ENCODE results near the gene CYREN. TPM values are rescaled to one million over a fixed set of nuclear protein-coding genes. Genes with fewer than 3 reads are reported as not detected.

The CYREN gene
- total RNA-seq, 1 donor from 2014 or later = 26.9 TPM

DNA sequence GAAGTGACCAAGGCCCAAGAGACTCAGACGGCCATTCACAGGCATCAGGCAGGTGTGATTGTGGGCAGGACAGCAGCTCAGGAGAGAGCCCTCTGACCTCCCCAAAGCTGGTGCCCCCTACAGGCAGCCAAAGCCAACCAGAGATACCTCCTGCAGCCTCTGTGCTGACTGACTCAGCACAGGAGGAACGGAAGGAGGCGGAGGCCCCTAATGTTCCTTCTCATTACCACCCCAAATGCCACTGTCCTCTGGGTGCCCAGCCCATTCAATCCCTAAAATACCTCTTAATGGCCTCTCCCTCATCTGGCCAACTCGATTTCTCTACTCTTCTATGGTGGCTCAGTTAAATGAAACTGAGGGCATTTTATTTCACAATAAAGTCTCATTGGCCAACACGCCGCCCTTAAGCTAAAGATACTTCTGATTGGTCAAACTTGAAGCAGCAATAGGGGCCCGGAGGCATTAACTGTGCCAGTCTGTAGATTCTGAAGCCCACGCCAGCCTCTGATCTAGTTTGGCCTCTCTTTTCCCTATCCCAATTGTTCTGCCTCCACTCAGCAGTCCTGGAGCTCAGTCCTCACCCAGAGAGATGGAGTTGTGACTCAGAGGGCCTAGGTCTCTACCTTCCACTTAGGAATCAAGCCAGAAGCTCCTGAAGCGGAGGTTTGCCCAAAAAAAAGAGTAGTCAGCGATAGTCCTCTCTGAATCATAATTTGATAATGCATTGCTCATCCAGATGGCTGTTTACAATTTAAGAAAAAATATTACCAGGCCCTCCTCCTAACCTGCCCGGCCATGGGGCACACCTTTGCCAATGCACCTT is 1.2 kb downstream of the CYREN start:
- H3K36me3 Mint-ChIP-seq = peaks cover 26% of the 10 kb centered on the region
- DNase-seq (ENCODE audit: low spot score) = peak; percentile 46
- no peaks in the 10 kb centered on the region for H3K9me3 Mint-ChIP-seq

DNA sequence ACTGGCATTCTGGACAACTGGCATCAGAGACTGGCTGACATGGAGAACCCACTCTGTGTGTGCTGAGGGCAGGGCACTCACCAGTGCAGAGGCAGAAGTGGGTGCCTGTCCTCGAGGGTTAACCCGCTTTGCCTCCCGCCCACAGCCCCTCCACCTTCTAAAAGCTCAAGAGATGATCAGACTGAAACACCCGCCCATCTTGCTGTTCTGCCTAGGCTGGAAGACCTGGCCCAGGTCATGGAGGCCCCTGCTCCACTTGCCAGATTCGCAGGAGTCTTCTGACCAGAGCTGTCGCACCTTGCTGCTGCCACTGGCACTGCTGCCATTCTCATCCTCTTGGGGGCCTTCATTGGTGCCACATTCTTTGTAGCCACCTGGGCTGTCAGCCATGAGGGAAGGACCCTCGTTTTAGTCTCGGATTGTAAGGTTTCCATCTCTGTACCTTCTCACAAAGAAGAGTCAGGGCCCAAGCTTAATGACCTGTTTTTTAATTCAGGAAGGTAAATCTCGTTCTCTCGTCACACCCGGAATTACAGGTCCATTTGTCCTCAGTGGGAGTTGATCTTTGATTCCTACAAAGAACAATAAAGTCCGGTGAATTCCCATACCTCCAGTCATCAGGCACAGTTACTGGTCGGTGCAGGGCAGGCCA is 1.9 kb downstream of the CYREN start:
- H3K36me3 Mint-ChIP-seq = peaks cover 33% of the 10 kb centered on the region
- Histone ChIP-seq H3K27ac (no peak overlapping the region), H3K4me1 (peaks cover 5% of the 10 kb centered on the region), H3K36me3 (no peaks in the 10 kb centered on the region), H3K4me2 (peak overlapping the region; percentile 95), H3K4me3 (peak overlapping the region; percentile 70), H3K79me2 (ENCODE audit: low read depth) (peaks cover 26% of the 10 kb centered on the region), H4K20me1 (ENCODE audit: low read depth) (peaks cover 3% of the 10 kb centered on the region), H3K27me3 (no peaks in the 10 kb centered on the region), H3F3A (ENCODE audit: low read depth) (peaks cover 17% of the 10 kb centered on the region), H3K9me3 (ENCODE audit: low read depth) (no peaks in the 10 kb centered on the region), H2AFZ (replicated peaks) (no peak overlapping the region), H3K9ac (no peak overlapping the region)
- no peak for DNase-seq (ENCODE audit: low spot score)
- H3K4me3 Mint-ChIP-seq = peak overlapping the region; percentile 93
- no peak overlapping the region for H3K27ac Mint-ChIP-seq
- H3K9me3 Mint-ChIP-seq = no peaks in the 10 kb centered on the region
- H3K27me3 Mint-ChIP-seq (ENCODE audit: insufficient read depth, low read depth) = peaks cover 9% of the 10 kb centered on the region
- TF ChIP-seq EZH2phosphoT487 (IDR thresholded peaks at IDR 0.05) (no peak), EZH2 (IDR thresholded peaks at IDR 0.05) (no peak)
- TF ChIP-seq, protein P1, sequence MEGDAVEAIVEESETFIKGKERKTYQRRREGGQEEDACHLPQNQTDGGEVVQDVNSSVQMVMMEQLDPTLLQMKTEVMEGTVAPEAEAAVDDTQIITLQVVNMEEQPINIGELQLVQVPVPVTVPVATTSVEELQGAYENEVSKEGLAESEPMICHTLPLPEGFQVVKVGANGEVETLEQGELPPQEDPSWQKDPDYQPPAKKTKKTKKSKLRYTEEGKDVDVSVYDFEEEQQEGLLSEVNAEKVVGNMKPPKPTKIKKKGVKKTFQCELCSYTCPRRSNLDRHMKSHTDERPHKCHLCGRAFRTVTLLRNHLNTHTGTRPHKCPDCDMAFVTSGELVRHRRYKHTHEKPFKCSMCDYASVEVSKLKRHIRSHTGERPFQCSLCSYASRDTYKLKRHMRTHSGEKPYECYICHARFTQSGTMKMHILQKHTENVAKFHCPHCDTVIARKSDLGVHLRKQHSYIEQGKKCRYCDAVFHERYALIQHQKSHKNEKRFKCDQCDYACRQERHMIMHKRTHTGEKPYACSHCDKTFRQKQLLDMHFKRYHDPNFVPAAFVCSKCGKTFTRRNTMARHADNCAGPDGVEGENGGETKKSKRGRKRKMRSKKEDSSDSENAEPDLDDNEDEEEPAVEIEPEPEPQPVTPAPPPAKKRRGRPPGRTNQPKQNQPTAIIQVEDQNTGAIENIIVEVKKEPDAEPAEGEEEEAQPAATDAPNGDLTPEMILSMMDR (IDR thresholded peaks at IDR 0.05) = no peak
- peaks cover 25% of the 10 kb centered on the region for H3K4me1 Mint-ChIP-seq

More for the DNA sequence above, 1.2 kb downstream of the CYREN start:
- Mint-ChIP-seq H3K4me3 (peak overlapping the region; percentile 93), H3K27me3 (ENCODE audit: insufficient read depth, low read depth) (peaks cover 9% of the 10 kb centered on the region), H3K4me1 (peaks cover 25% of the 10 kb centered on the region), H3K27ac (peak overlapping the region; percentile 91)
- H3K9me3 ChIP-seq (ENCODE audit: low read depth) = no peaks in the 10 kb centered on the region
- peaks cover 17% of the 10 kb centered on the region for H3F3A ChIP-seq (ENCODE audit: low read depth)
- peak overlapping the region; percentile 95 for H3K4me2 ChIP-seq
- H3K79me2 ChIP-seq (ENCODE audit: low read depth) = peaks cover 26% of the 10 kb centered on the region
- H3K27me3 ChIP-seq = no peaks in the 10 kb centered on the region
- no peaks in the 10 kb centered on the region for H3K36me3 ChIP-seq
- peak overlapping the region; percentile 77 for H3K9ac ChIP-seq
- H3K4me1 ChIP-seq = peaks cover 5% of the 10 kb centered on the region
- peaks cover 3% of the 10 kb centered on the region for H4K20me1 ChIP-seq (ENCODE audit: low read depth)
- peak overlapping the region; percentile 70 for H3K4me3 ChIP-seq
- no peak for TF ChIP-seq EZH2 (IDR thresholded peaks at IDR 0.05)
- TF ChIP-seq, protein P1 (IDR thresholded peaks at IDR 0.05) = peak; percentile 47
- peak overlapping the region; percentile 92 for H3K27ac ChIP-seq
- peak overlapping the region; percentile 81 for H2AFZ ChIP-seq (replicated peaks)

DNA sequence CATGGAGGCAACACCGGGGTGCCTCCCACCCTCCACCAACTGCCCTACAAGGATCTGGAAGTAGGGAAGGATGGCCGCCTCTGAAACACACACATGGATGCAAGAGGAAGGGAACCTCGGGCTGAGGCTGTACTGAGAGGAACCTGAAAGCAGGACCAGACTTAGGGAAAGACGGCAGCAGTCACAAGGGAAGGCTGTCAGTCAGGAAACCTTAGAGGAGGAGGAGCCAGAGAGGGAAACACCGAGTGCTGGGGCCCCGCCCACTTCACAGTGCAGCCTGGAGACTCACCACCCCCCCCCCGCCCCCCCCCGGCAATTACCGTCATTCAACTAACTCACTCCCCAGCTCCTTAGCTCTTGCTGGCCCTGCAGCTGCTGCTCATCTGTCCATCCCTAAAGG is 2.5 kb downstream of the CYREN start:
- peaks cover 9% of the 10 kb centered on the region for H3K27me3 Mint-ChIP-seq (ENCODE audit: insufficient read depth, low read depth)
- Histone ChIP-seq H3K27me3 (no peaks in the 10 kb centered on the region), H3K4me1 (peaks cover 5% of the 10 kb centered on the region), H3K79me2 (ENCODE audit: low read depth) (peaks cover 26% of the 10 kb centered on the region), H3K27ac (no peak overlapping the region), H3F3A (ENCODE audit: low read depth) (peaks cover 17% of the 10 kb centered on the region), H2AFZ (replicated peaks) (no peak overlapping the region), H3K4me2 (no peak overlapping the region), H4K20me1 (ENCODE audit: low read depth) (peaks cover 3% of the 10 kb centered on the region), H3K9me3 (ENCODE audit: low read depth) (peaks cover under 1% of the 10 kb centered on the region), H3K4me3 (no peak overlapping the region), H3K36me3 (no peaks in the 10 kb centered on the region), H3K9ac (no peak overlapping the region)
- peaks cover 25% of the 10 kb centered on the region for H3K4me1 Mint-ChIP-seq
- H3K36me3 Mint-ChIP-seq = peaks cover 35% of the 10 kb centered on the region
- DNase-seq (ENCODE audit: low spot score) = no peak
- TF ChIP-seq, protein P1 (IDR thresholded peaks at IDR 0.05) = no peak
- no peak for TF ChIP-seq EZH2phosphoT487 (IDR thresholded peaks at IDR 0.05)
- no peaks in the 10 kb centered on the region for H3K9me3 Mint-ChIP-seq
- no peak overlapping the region for H3K27ac Mint-ChIP-seq
- H3K4me3 Mint-ChIP-seq = no peak overlapping the region

All from neural progenitor cell (in vitro differentiated cells).